ENCODE results near the gene DUT.
"Not testable (repeated sequence)": the region's sequence is repeated elsewhere in the genome, so short reads cannot be mapped to it uniquely, and the experiment has no call there.

DUT gene

GRCh38 chr15:48330855-48331795 is at the start of gene DUT:
Gene DUT, plus strand, starts transcription at chr15:48331429. Its CDS starts 87 bp downstream, at chr15:48331516.
- peak; percentile 69 for DNase-seq (ENCODE audit: low read depth)

- no peak for DNase-seq (ENCODE audit: low read depth)
Observed at GRCh38 chr15:48281674-48282073, 49.6 kb upstream of the DUT start.

GRCh38 chr15:48282216-48282615 is 49.0 kb upstream of the DUT start:
- no peak for DNase-seq (ENCODE audit: low read depth)

- DNase-seq (ENCODE audit: low read depth) = no peak
Observed at GRCh38 chr15:48283396-48284145, 47.7 kb upstream of the DUT start.

GRCh38 chr15:48285329-48286214 is 45.7 kb upstream of the DUT start:
- peak; percentile 0 for DNase-seq (ENCODE audit: low read depth)

- no peak for DNase-seq (ENCODE audit: low read depth)
Observed at GRCh38 chr15:48289628-48290027, 41.6 kb upstream of the DUT start.

GRCh38 chr15:48292458-48292857 is 38.8 kb upstream of the DUT start:
- DNase-seq (ENCODE audit: low read depth) = no peak

GRCh38 chr15:48297668-48298067 is 33.6 kb upstream of the DUT start:
- no peak for DNase-seq (ENCODE audit: low read depth)

- no peak for DNase-seq (ENCODE audit: low read depth)
Observed at GRCh38 chr15:48298914-48299313, 32.3 kb upstream of the DUT start.

GRCh38 chr15:48300038-48300437 is 31.2 kb upstream of the DUT start:
- DNase-seq (ENCODE audit: low read depth) = no peak

GRCh38 chr15:48304398-48304797 is 26.8 kb upstream of the DUT start:
- DNase-seq (ENCODE audit: low read depth) = no peak

GRCh38 chr15:48306639-48307038 is 24.6 kb upstream of the DUT start:
- no peak for DNase-seq (ENCODE audit: low read depth)

GRCh38 chr15:48307586-48307985 is 23.6 kb upstream of the DUT start:
- no peak for DNase-seq (ENCODE audit: low read depth)

GRCh38 chr15:48309740-48310139 is 21.5 kb upstream of the DUT start:
- no peak for DNase-seq (ENCODE audit: low read depth)

GRCh38 chr15:48313216-48313615 is 18.0 kb upstream of the DUT start:
- no peak for DNase-seq (ENCODE audit: low read depth)

- DNase-seq (ENCODE audit: low read depth) = no peak
Observed at GRCh38 chr15:48315041-48315440, 16.2 kb upstream of the DUT start.

- no peak for DNase-seq (ENCODE audit: low read depth)
Observed at GRCh38 chr15:48317221-48317620, 14.0 kb upstream of the DUT start.

GRCh38 chr15:48318131-48318530 is 13.1 kb upstream of the DUT start:
- no peak for DNase-seq (ENCODE audit: low read depth)

- DNase-seq (ENCODE audit: low read depth) = no peak
Observed at GRCh38 chr15:48323294-48323693, 7.9 kb upstream of the DUT start.

GRCh38 chr15:48324949-48325348 is 6.3 kb upstream of the DUT start:
- DNase-seq (ENCODE audit: low read depth) = no peak

- DNase-seq (ENCODE audit: low read depth) = no peak
Observed at GRCh38 chr15:48325400-48325799, 5.8 kb upstream of the DUT start.

- not testable (repeated sequence) for DNase-seq (ENCODE audit: low read depth)
Observed at GRCh38 chr15:48326180-48326579, 5.0 kb upstream of the DUT start.
